Activated CD4-positive, alpha-beta T cell treated with anti-CD3 and anti-CD28 coated beads, Interleukin-2, amount 50 U/mL, for 1 hour (primary cell): Measurements from ENCODE around the gene NPSR1.
A peak's percentile ranks its signal among the peaks of the same experiment; 100 is the strongest.
"Not testable (repeated sequence)": the region's sequence is repeated elsewhere in the genome, so short reads cannot be mapped to it uniquely, and the experiment has no call there.

Experiments used
- DNase-seq: peaks from one replicate; pipeline ENCODE4 v3.0.0-alpha.2; 2020

NPSR1 gene

DNA sequence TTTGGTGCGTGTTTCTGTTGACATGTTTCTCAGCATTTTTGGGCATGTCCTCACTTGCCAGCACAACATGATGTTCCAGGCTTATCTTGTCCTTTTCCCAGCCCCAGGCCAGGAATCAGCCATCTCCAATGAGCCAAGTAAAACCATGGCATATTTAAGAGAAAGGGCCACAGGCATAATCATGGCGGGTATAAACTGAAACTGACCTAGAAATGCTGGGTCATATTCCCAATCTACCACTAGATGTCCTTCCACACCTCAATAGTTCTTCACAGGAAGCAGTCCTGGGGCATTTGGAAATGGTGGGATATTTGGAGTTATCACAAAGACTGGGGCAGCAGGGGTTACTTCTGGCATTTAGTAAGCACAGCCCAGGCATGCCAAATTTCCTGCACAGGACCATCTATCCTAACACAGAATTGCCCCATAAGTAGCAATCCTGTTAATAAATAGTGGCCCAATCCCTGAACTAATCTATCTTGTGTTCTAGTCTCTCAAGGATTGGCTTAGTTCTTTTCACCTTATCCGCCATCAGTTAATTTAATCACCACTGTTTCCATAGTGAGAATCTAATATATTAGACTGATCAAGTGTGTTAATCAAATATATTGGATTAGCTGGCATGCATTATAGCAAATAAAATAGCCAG, 101.6 kb downstream of the NPSR1 start:
- DNase-seq: no peak

DNA sequence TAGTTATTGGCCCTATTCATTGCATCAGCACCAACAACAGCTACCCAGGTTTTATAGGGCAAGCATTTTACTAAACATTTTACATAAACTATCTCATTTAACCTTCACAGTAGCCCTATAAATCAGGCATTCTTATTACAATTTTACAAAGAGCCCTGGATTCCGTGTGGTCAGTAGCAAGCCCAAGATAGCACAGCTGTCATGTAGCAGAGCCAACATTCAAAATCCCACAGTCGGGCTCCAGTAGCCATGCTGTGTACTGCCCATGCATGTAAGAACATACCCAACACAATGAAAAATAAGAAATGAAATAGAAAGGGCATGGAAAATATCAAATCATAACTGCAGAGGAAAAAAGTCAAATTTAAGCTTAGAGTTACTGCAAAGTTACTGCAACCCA, 102.3 kb downstream of the NPSR1 start:
- DNase-seq: no peak

- DNase-seq: no peak
Measured at GRCh38 chr7:34761206-34761605, 103.2 kb downstream of the NPSR1 start.

GRCh38 chr7:34761627-34762026, 103.6 kb downstream of the NPSR1 start:
- DNase-seq: no peak

- no peak for DNase-seq
Measured at GRCh38 chr7:34762764-34763163, 104.7 kb downstream of the NPSR1 start.

DNA sequence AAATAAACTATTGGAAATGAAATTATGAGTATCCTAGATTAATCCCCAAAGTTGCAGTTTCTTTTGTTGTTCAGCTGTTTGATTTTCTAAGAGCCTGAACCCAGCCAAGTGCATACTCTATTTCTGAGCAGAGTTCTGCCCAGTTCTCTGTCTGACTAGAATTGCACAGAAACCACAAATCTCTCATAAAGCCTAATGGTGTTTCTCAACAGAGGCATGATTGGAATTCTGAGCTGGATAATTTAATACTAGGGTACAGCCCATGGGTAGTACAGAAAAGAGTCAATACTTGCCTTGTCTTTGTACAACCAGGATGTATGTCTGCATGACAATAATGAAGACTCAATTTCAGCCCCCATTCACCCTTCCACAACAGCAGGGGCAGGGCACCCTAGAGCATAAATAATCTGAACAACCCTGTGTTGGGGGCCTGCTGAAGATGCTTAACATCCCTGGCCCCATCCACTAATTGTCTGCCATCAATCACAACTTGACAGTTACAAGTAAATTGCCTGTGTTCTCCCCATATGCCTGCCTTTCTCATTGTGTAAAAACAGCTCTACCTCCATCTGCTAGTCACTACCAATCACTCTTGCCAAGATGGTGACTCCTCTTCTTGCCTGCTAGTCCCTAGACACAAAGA, 114.4 kb downstream of the NPSR1 start:
- no peak for DNase-seq

- no peak for DNase-seq
Measured at GRCh38 chr7:34776748-34777358, 118.8 kb downstream of the NPSR1 start.

DNA sequence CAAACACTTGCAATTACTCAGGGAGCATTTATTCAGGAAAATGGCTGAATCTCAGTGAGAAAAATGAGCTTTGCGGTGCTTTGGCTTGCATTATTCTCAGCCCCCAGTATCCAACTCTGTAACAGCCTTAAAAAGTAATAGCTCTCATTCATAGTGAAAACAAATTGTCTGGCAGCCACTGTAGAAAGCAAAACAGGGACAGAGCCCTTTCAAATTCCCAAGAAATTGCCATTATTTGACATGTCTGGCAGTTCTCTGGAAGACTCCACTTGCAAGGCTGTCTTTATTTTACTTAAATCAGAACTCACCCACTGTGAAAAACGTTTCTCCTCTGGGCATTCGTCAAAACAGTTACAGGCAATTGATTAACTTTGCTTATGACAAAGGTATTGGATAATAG, 122.5 kb downstream of the NPSR1 start:
- no peak for DNase-seq

- DNase-seq: no peak
Measured at GRCh38 chr7:34787586-34787985, 129.6 kb downstream of the NPSR1 start.

DNA sequence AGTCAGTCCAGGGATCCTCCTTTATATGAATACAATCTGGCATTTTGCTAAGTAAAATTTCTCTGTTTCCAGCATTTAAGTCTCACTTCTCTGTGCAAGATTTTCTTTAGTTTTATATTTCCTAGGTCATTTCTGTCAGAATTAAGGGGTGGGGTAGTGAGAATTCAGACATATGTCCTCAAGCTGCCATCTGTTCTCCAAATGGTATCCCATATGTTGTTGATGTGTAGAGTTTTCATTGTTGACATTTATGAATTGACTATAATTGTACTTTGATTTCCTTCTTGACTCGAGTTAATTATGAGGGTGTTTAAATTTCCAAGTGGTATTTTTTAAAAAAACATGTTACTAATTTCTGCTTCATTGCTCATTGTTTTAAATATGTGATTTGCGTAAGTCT, 148.8 kb downstream of the NPSR1 start:
- no peak for DNase-seq

GRCh38 chr7:34807548-34808340, 149.7 kb downstream of the NPSR1 start:
- no peak for DNase-seq

DNA sequence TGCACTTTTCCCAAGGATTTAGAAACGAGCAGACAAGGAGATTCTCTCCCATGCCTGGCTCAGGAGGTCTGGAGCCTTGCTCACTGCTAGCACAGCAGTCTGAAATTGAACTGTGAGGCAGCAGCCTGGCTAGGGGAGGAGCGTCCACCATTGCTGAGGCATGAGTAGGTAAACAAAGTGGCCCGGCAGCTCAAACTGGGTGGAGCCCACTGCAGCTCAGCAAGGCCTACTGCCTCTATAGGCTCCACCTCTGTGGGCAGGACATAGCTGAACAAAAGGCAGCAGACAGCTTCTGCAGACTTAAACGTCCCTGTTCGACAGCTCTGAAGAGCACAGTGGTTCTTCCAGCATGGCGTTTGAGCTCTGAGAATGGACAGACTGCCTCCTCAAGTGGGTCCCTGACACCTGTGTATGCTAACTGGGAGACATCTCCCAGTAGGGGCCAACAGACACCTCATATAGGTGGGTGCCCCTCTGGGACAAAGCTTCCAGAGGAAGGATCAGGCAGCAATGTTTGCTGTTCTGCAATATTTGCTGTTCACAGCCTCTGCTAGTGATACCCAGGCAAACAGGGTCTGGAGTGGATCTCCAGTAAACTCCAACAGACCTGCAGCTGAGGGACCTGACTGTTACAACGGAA, 156.3 kb downstream of the NPSR1 start:
- DNase-seq: not testable (repeated sequence)

DNA sequence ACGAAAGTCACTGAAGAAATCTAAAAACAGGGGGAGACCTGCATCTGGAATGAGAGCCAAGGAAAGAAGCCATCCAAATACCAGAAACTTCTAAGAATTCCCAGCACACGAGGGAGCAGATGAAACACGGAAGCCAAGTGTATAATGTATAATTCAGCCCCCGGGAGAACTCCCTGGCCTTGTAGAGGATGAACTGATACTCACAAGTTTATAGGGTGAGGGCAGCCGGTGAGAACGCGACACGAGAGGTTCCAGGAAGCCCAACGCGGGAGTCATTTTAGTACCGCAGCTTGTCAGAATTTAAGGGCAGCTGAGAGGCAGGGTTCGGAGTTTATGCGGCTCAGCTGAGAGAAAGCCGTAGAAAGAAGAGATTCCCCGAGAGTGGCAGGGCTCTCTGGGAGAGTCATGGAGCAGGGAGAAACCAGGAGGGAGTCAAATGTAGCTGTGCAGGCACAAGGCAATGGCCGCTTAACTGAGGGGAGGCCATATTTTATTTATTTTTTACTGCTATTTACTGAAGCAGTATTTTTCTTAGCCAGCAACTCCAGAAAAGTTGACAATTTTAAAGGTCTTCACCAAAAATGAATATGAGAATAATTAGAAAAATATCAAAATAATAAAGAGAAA, 164.0 kb downstream of the NPSR1 start:
- no peak for DNase-seq

- peak; percentile 56 for DNase-seq
Measured at GRCh38 chr7:34823650-34824258, 165.7 kb downstream of the NPSR1 start.

DNA sequence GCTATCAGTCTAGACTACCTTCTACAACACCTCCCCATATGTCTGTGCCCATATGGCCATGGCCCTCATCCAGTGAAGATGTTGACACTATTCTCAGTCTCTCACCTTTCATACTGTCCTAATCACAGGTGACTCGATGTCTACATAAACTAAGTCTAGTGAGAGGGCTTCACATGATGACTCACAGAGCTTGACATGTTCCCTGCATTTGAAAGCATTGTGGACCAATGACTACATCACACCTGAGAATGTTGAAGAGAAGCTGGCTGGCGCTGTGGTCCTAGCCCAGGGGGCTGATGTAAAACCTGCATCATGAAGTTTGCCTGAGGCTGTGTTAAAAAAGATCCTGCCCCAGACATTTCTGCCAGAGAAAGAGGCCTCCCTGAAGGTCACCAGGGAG, 167.2 kb downstream of the NPSR1 start:
- DNase-seq: no peak

GRCh38 chr7:34830390-34830789, 172.4 kb downstream of the NPSR1 start:
- no peak for DNase-seq

DNA sequence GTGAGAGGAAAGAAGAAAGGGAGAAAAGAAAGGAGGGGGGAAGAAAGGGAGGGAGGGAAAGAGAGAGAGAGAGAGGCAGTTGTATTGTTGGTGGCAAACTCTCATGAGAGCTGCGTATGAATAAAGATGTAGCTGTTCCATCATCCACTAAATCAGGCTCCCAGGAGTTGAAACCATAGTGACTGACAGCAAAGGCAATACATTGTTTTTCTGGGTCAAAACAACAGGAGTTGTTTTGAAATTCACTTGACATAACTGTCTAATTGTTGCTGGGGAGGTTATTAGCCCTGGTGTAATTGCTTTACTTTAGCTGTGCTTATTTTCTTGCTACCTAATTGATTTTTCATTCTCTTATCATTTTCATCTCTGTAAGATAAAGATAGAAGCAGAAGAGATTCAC, 173.4 kb downstream of the NPSR1 start:
- no peak for DNase-seq

- no peak for DNase-seq
Measured at GRCh38 chr7:34832020-34832419, 174.0 kb downstream of the NPSR1 start.

- no peak for DNase-seq
Measured at GRCh38 chr7:34835901-34836600, 178.0 kb downstream of the NPSR1 start.

DNA sequence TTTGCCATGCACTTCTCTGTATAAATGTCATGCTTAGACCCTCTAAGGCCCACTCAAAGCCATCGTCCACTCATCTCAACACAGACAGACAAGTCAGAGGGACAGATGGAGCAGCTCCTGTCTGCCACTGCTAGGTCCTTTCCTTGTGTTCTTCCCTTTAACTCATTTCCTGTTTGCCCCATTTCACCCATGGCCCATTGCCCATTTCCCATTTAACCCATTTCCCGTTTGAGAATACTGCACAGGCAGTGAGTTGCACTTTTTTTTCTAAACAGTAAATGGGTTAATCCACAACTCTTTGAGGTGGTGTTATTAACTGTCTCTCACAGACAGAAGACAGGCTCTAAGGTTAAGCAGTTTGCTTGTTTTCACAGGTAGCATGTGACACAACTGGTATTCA, 179.3 kb downstream of the NPSR1 start:
- DNase-seq: no peak

GRCh38 chr7:34837801-34838201, 179.8 kb downstream of the NPSR1 start:
- DNase-seq: no peak

- DNase-seq: no peak
Measured at GRCh38 chr7:34838329-34838728, 180.3 kb downstream of the NPSR1 start.
